ENCODE measurements around the gene MRPL40.

Gene MRPL40

GRCh38 chr22:19432133-19432851, at the start of gene MRPL40 (continued):
- TF ChIP-seq ZNF18 (tag by site-specific recombination; IDR thresholded peaks at IDR 0.05), result no peak
- peak; percentile 30; the same call in 1 of the 2 replicates for TF ChIP-seq ZNF488 (tag by site-specific recombination; IDR thresholded peaks at IDR 0.05)
- no peak for TF ChIP-seq ZNF16 (tag by site-specific recombination; IDR thresholded peaks at IDR 0.05; ENCODE audit: low read depth)
- peak; percentile 99 for TF ChIP-seq ZBTB11 (tag by site-specific recombination; conservative IDR thresholded peaks at IDR 0.05; ENCODE audit: low read depth)
- no peak for TF ChIP-seq ZNF302 (tag by site-specific recombination; IDR thresholded peaks at IDR 0.05; ENCODE audit: low read depth)
- TF ChIP-seq ZNF513 (tag by site-specific recombination; IDR thresholded peaks at IDR 0.05), result no peak
- no peak for TF ChIP-seq ZNF621 (tag by site-specific recombination; IDR thresholded peaks at IDR 0.05)
- TF ChIP-seq ZNF561 (tag by site-specific recombination; IDR thresholded peaks at IDR 0.05; ENCODE audit: borderline replicate concordance), result peak; percentile 93
- peak; percentile 69; the same call in 1 of the 2 replicates for TF ChIP-seq ZBTB6 (tag by site-specific recombination; IDR thresholded peaks at IDR 0.05)
- no peak for TF ChIP-seq ZNF529 (tag by site-specific recombination; IDR thresholded peaks at IDR 0.05; ENCODE audit: insufficient replicate concordance)
- TF ChIP-seq ZNF292 (tag by site-specific recombination; IDR thresholded peaks at IDR 0.05; ENCODE audit: borderline replicate concordance, low read depth), result no peak
- no peak for TF ChIP-seq GLI2 (tag by site-specific recombination; IDR thresholded peaks at IDR 0.05; ENCODE audit: borderline replicate concordance, low read depth)
- peak; percentile 100 for TF ChIP-seq ZBTB26 (tag by site-specific recombination; optimal IDR thresholded peaks at IDR 0.05)
- peak; percentile 74 for TF ChIP-seq ZNF629 (tag by site-specific recombination; IDR thresholded peaks at IDR 0.05)
- no peak for TF ChIP-seq ZNF514 (tag by site-specific recombination; IDR thresholded peaks at IDR 0.05)
- no peak; the same call in none of the 2 replicates for TF ChIP-seq INSM2 (tag by site-specific recombination; IDR thresholded peaks at IDR 0.05)
- TF ChIP-seq ZSCAN18 (tag by site-specific recombination; IDR thresholded peaks at IDR 0.05), result peak; percentile 89; the same call in 1 of the 2 replicates
- TF ChIP-seq ZFP69B (tag by site-specific recombination; IDR thresholded peaks at IDR 0.05), result peak; percentile 48; the same call in 1 of the 2 replicates
- peak; percentile 97 for TF ChIP-seq PRDM10 (tag by site-specific recombination; IDR thresholded peaks at IDR 0.05)
- no peak for TF ChIP-seq ZNF792 (tag by site-specific recombination; IDR thresholded peaks at IDR 0.05)
- TF ChIP-seq ZNF112 (tag by site-specific recombination; IDR thresholded peaks at IDR 0.05), result no peak
